HG03097 (cell line): ENCODE data around the gene TRAPPC14.

Experiments used
- ATAC-seq: cut with Tn5 transposase; IDR thresholded peaks from one replicate; pipeline ENCODE4 v1.9.1; 2021; ENCODE audit not compliant: unreplicated experiment, low FRiP score

TRAPPC14 gene

GRCh38 chr7:100105534-100105933, 53.0 kb downstream of the TRAPPC14 start:
- ATAC-seq, result no peak
